Body of pancreas (tissue), 4 donors: ENCODE results near the gene SYNPO2.

ENCODE experiments used
- POLR2A ChIP-seq, 3 donors: fragments of 450-650 bp; IDR thresholded peaks; one replicate each; pipeline ENCODE4 v1.6.1; 2016; ENCODE audit warnings: antibody characterized with exemption in 3 of 3, mild to moderate bottlenecking in 2 of 3
- TF ChIP-seq, protein P1 (sequence below), 7 experiments: fragments of 450-650 bp in 4 of 7; fragments of 200-600 bp in 3 of 7; sonication (generic) in 3 of 7; IDR thresholded peaks; one replicate each; pipeline ENCODE4 v1.5.1; 2016 to 2019; ENCODE audit warnings: antibody characterized with exemption in 7 of 7

DNA sequence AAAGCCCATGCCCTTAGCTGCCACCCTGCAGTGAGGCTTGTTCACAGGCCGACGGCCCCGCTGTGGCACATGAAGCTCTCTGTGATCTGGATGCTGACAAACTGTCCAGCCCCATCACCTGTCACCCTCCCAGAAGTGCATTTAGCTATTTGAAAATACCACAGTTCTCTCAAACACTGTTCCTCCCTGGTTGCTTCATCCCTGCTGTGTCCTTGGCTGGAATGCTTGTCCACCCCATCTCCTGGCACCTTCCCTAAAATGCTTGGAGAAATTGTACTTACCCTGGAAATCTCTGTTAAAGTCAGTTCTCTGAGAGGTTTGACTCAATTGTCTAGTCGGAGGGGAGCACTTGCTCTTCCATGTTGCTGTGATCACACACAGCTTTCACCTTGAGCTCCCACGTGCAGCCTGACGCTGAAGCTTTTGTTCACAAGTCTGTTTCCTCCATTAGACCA lies 10.1 kb downstream of the SYNPO2 start:
- no peak for TF ChIP-seq POLR2A (IDR thresholded peaks at IDR 0.05)
- TF ChIP-seq, protein P1, sequence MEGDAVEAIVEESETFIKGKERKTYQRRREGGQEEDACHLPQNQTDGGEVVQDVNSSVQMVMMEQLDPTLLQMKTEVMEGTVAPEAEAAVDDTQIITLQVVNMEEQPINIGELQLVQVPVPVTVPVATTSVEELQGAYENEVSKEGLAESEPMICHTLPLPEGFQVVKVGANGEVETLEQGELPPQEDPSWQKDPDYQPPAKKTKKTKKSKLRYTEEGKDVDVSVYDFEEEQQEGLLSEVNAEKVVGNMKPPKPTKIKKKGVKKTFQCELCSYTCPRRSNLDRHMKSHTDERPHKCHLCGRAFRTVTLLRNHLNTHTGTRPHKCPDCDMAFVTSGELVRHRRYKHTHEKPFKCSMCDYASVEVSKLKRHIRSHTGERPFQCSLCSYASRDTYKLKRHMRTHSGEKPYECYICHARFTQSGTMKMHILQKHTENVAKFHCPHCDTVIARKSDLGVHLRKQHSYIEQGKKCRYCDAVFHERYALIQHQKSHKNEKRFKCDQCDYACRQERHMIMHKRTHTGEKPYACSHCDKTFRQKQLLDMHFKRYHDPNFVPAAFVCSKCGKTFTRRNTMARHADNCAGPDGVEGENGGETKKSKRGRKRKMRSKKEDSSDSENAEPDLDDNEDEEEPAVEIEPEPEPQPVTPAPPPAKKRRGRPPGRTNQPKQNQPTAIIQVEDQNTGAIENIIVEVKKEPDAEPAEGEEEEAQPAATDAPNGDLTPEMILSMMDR (IDR thresholded peaks at IDR 0.05) = no peak
